BLaER1 treated with 17β-estradiol and CSF1 and Interleukin-3, amounts not matched to agents 10 nM and 100 nM (cell line): ENCODE data around the gene LTBR.
A peak's percentile ranks its signal among the peaks of the same experiment; 100 is the strongest.

ENCODE experiments used
- H3K27ac ChIP-seq, 11 experiments: shearing (Covaris generic); formaldehyde crosslinking; 2 replicates each; pipeline ENCODE4 v1.8.1; 2022
- H3K27me3 ChIP-seq, 11 experiments: shearing (Covaris generic); formaldehyde crosslinking; 2 replicates each; pipeline ENCODE4 v1.8.1; 2022
- H3K36me3 ChIP-seq, 11 experiments: shearing (Covaris generic); formaldehyde crosslinking; 2 replicates each; pipeline ENCODE4 v1.8.1; 2022
- H3K4me1 ChIP-seq, 10 experiments: shearing (Covaris generic); formaldehyde crosslinking; 2 replicates each; pipeline ENCODE4 v1.8.1; 2022
- H3K4me2 ChIP-seq, 11 experiments: shearing (Covaris generic); formaldehyde crosslinking; 2 replicates each; pipeline ENCODE4 v1.8.1; 2022
- H3K4me3 ChIP-seq, 10 experiments: shearing (Covaris generic); formaldehyde crosslinking; 2 replicates each; pipeline ENCODE4 v1.8.1; 2022
- H3K9ac ChIP-seq, 11 experiments: shearing (Covaris generic); formaldehyde crosslinking; 2 replicates each; pipeline ENCODE4 v1.8.1; 2022
- H3K9me3 ChIP-seq, 11 experiments: shearing (Covaris generic); formaldehyde crosslinking; replicated peaks in 1 of 11; 2 replicates each; pipeline ENCODE4 v1.8.1; 2022
- H4K20me1 ChIP-seq, 11 experiments: shearing (Covaris generic); formaldehyde crosslinking; 2 replicates each; pipeline ENCODE4 v1.8.1; 2022
- Cebpa-rat ChIP-seq, 11 experiments: shearing (Covaris generic); IDR thresholded peaks; 2 replicates each; pipeline ENCODE4 v1.8.1; 2022

The LTBR gene

DNA sequence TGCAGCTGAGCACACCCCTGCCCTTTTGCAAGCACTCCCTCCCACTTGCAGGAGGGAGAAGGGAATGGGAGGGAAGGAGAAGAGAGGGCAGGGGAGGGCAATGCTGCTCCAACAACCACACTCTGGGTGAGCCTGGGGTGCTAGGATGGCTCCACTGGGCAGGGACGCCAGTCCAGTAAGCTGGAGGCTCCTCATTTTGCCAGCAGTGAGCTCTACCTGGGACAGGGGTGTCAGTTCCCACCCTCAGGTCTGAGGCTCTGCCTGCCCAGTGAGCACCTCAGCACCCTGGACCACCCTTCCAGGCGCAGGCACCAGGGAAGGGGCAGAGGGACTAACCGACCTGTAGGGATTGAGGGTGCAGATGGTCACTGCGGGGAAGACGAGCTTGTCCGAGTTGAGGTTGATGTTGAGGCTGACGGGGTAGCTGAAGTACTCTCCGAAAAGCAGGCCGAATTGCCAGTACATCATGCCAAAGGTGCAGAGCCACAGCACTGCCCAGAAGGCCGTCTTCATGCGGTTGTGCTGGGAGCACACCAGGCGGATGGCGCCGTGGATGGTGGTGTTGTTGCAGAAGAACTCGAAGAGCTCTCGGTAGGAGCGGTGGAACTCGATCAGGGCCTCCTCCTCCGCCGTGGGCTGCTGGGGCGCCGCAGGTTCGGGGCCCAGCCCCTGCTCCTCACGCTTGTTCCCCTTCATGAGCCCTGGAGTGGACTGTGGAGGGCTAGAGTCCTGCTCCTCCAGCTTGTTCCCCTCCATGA, 9.8 kb upstream of the LTBR start:
- no peaks in the 10 kb centered on the region for H4K20me1 ChIP-seq
- H3K4me2 ChIP-seq: peak overlapping the region in 7 of 11 experiments; percentile 68 to 96 (median 84); a peak in 8 of 22 replicates
- H3K4me3 ChIP-seq: no peak overlapping the region
- H3K4me1 ChIP-seq: peaks cover 75 to 98% (median 80%) of the 10 kb centered on the region in 10 experiments
- no peak overlapping the region for H3K9ac ChIP-seq
- H3K9me3 ChIP-seq: no peaks in the 10 kb centered on the region
- H3K36me3 ChIP-seq: no peaks in the 10 kb centered on the region
- TF ChIP-seq Cebpa-rat (IDR thresholded peaks at IDR 0.05): no peak
- H3K27ac ChIP-seq: no peak overlapping the region
- H3K27me3 ChIP-seq: peaks cover 0 to 28% (median 23%) of the 10 kb centered on the region in 11 experiments; a peak in 14 of 22 replicates

DNA sequence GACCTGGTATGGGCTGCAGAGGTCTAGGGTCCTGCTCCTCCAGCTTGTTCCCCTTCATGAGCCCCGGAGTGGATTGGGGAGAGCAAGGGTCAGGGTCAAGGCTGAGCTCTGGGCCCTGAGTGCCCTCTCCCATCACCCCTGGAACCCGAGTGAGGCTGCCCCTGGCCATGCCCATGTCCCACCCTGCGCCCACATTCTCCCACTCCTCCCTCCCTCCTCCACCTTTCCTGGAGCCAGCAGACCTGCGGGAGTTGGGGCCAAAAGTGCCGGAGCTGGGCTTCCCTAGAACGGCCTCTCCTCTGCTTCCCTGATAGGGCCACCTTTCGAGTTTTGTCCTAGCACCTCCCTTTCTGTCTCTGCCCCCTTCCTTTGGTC, 9.2 kb upstream of the LTBR start:
- H3K36me3 ChIP-seq: no peaks in the 10 kb centered on the region
- peaks cover 74 to 99% (median 80%) of the 10 kb centered on the region in 10 experiments for H3K4me1 ChIP-seq
- H3K27ac ChIP-seq: 0 out of 22 replicates have a peak overlapping the region, but pooled peaks of 1 of the 11 experiments have one; percentile 17
- TF ChIP-seq Cebpa-rat (IDR thresholded peaks at IDR 0.05): no peak
- H3K4me2 ChIP-seq: peak overlapping the region in 3 of 11 experiments; percentile 78 to 88 (median 87); a peak in 2 of 22 replicates
- no peak overlapping the region for H3K4me3 ChIP-seq
- H3K27me3 ChIP-seq: peaks cover 0 to 28% (median 23%) of the 10 kb centered on the region in 11 experiments; a peak in 14 of 22 replicates
- no peaks in the 10 kb centered on the region for H4K20me1 ChIP-seq
- H3K9ac ChIP-seq: peak overlapping the region in 1 of 11 experiments; percentile 22; a peak in 2 of 22 replicates
- no peaks in the 10 kb centered on the region for H3K9me3 ChIP-seq

DNA sequence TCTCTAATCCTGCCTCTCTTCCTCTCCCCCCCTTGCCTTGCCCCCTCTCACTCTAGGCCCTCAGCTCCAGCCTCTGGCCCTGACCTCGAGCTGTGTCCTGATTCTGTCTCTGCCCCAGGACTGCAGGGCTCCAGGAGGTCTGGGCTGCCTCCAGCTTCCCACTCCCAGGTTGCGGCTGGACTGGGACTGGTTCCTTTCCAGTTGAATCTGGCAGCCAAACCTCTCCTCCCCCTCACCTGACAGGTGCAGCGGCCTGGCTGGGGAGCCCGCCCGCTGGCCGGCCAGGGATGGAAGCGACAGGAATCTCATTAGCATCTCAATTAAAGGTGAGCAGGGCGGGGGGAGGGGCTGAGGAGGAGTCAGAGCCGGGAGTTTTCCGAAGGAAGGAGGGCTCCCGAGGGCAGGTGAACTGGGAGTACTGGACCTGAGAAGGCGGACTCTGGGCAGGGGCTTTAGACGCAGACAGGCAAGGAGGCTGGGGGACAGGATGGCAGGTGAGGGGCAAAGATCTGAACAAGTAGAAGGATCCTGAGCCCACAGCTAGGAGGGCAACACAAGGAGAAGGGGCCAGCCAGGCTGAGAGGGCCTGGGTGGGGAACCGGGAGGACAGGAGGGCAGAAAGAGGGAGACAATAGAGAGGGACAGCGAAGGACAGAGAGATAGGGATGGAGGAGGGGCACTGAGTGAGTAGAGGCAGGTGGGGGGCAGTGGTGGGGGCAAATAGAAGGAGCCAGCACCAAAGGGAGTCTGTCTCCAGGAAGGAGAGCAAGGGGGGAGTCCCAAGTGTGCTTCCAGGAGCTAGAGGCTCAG, 8.5 kb upstream of the LTBR start, which contains the start of gene SCNN1A:
Gene SCNN1A (minus strand): TSS at position 295 of the 810 bp plus-strand sequence. CDS start 780 bp downstream, outside the sequence.
- no peak within 1 kb of the TSS for H3K4me3 ChIP-seq
- H3K27me3 ChIP-seq: peaks cover 0 to 28% (median 23%) of the 10 kb centered on the region in 11 experiments; a peak in 14 of 22 replicates
- H3K36me3 ChIP-seq: no peaks in the 10 kb centered on the region
- no peaks in the 10 kb centered on the region for H4K20me1 ChIP-seq
- H3K9me3 ChIP-seq: no peaks in the 10 kb centered on the region
- peak within 1 kb of the TSS; percentile 56 to 89 (median 66) for H3K4me2 ChIP-seq
- peak within 1 kb of the TSS in 8 of 11 experiments; percentile 9 to 37 (median 20); a peak in 10 of 22 replicates for H3K9ac ChIP-seq
- TF ChIP-seq Cebpa-rat (IDR thresholded peaks at IDR 0.05): no peak
- H3K27ac ChIP-seq: peak within 1 kb of the TSS in 4 of 11 experiments; percentile 0 to 37 (median 18); a peak in 5 of 22 replicates
- peaks cover 67 to 99% (median 77%) of the 10 kb centered on the region in 10 experiments for H3K4me1 ChIP-seq

DNA sequence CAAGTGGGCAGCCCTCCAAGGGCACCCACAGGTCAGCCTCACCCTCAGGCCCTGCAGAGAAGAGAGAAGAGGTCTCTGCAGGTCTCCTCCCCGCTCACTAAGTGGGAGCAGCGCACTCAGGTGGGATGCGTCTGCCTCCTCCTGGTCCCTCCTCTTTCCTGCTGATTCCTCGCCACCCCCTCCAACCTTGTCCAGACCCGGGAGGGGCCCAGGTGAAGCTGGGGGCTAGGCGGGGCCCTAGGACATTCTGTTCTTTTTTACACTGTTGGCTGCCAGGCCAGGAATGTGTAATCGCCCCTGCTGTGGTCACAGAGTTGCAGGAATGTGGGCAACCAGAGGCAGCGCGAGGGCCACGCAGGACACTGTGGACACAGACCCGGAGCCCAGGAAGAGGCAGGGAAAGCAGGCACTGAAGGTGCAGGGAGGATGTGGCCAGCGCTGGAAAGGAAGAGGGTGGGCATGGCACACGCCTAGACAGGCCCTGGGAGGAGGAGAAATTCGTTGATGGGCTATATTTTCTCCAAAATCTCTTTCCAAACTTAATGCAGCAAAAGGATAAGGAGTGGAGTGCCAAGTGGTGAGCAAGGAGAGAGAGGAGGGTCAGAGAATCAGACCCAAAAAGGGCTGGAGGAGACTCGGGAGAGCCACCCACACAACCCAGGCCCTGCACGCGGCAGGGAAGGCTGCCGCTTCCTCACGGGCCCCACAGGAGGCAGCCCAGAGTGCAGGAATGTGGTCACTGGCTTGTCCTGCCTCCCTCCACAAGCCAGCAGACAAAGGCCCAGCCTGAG, 7.7 kb upstream of the LTBR start:
- Histone ChIP-seq H3K36me3 (no peaks in the 10 kb centered on the region), H3K27ac (peak overlapping the region in 4 of 11 experiments; percentile 0 to 37 (median 18); a peak in 5 of 22 replicates), H3K9ac (peak overlapping the region in 9 of 11 experiments; percentile 9 to 37 (median 16); a peak in 10 of 22 replicates), H4K20me1 (no peaks in the 10 kb centered on the region), H3K4me3 (no peak overlapping the region; a peak in 1 of 20 replicates), H3K9me3 (no peaks in the 10 kb centered on the region), H3K27me3 (peaks cover 0 to 28% (median 24%) of the 10 kb centered on the region in 11 experiments; a peak in 14 of 22 replicates), H3K4me2 (peak overlapping the region; percentile 56 to 89 (median 66)), H3K4me1 (peaks cover 59 to 97% (median 73%) of the 10 kb centered on the region in 10 experiments)
- TF ChIP-seq Cebpa-rat (IDR thresholded peaks at IDR 0.05): no peak

DNA sequence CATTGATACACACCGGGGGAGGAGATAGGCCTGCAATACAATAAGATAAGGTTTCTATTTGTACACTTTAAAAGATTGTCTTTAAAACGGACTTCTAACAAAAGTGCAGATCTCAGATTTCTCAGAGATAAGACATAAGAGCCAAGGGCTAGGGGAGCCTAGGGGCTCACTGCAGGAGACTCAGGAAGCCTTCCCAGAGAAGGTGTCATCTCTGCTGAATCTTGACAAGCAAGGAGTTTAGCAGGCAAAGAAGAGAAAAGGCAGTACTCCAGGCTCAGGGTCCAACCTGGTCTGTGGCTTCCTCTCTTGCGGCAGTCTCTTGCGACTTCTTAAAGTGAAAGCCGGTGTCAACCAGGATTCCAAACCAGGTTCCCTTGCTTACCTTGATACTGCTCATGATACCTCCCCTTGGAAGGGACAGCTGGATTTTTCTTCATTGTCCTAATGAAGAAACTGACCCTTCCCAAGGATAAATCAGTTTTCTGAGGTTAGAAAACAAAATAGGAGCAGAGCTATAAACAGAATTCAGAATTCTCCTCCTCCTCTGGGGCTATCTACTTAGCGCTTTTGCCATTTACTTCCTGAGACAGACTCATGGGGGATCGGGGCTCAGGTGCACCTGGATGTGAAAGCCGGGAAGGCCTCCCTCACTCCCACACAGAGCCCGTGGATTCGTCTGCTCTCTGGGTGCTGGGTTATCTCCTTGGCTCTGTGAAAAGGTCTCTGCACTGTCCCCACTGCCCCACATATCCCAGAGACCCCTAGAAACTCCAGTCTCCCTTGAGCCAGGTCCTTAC, 6.9 kb upstream of the LTBR start:
- Histone ChIP-seq H4K20me1 (no peaks in the 10 kb centered on the region), H3K27me3 (peaks cover 0 to 33% (median 24%) of the 10 kb centered on the region in 11 experiments; a peak in 14 of 22 replicates), H3K4me3 (no peak overlapping the region; a peak in 1 of 20 replicates), H3K4me1 (peaks cover 53 to 95% (median 70%) of the 10 kb centered on the region in 10 experiments), H3K9ac (peak overlapping the region in 6 of 11 experiments; percentile 9 to 16 (median 11); a peak in 5 of 22 replicates), H3K9me3 (no peaks in the 10 kb centered on the region), H3K27ac (peak overlapping the region in 1 of 11 experiments; percentile 37; a peak in 4 of 22 replicates), H3K36me3 (no peaks in the 10 kb centered on the region), H3K4me2 (peak overlapping the region; percentile 56 to 89 (median 66))
- no peak for TF ChIP-seq Cebpa-rat (IDR thresholded peaks at IDR 0.05)

DNA sequence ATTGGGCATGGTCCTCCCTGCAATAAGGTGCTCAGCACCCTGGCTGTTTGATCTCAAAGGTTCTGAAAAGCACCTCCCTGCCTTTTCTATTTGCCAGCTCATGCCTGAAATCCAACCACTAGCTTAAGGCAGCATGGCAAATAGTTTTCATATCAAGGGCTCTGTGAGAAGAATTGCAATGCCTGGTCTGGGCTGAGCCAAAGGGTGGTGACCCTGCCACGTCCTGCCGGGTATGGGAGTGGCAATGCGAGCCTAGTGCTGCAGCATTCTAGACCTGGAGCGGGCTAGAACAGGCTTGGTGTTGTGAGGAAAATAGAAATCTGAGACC, 6.3 kb upstream of the LTBR start:
- H3K36me3 ChIP-seq: no peaks in the 10 kb centered on the region
- H3K9ac ChIP-seq: peak overlapping the region in 1 of 11 experiments; percentile 9; a peak in 1 of 22 replicates
- peaks cover 0 to 39% (median 29%) of the 10 kb centered on the region in 11 experiments; a peak in 16 of 22 replicates for H3K27me3 ChIP-seq
- H3K4me2 ChIP-seq: peak overlapping the region; percentile 56 to 89 (median 66); a peak in 20 of 22 replicates
- no peak for TF ChIP-seq Cebpa-rat (IDR thresholded peaks at IDR 0.05)
- H3K4me1 ChIP-seq: peaks cover 47 to 95% (median 68%) of the 10 kb centered on the region in 10 experiments
- H3K4me3 ChIP-seq: no peak overlapping the region
- 0 out of 22 replicates have a peak overlapping the region, but pooled peaks of 1 of the 11 experiments have one; percentile 37 for H3K27ac ChIP-seq
- no peaks in the 10 kb centered on the region for H4K20me1 ChIP-seq
- H3K9me3 ChIP-seq: no peaks in the 10 kb centered on the region

DNA sequence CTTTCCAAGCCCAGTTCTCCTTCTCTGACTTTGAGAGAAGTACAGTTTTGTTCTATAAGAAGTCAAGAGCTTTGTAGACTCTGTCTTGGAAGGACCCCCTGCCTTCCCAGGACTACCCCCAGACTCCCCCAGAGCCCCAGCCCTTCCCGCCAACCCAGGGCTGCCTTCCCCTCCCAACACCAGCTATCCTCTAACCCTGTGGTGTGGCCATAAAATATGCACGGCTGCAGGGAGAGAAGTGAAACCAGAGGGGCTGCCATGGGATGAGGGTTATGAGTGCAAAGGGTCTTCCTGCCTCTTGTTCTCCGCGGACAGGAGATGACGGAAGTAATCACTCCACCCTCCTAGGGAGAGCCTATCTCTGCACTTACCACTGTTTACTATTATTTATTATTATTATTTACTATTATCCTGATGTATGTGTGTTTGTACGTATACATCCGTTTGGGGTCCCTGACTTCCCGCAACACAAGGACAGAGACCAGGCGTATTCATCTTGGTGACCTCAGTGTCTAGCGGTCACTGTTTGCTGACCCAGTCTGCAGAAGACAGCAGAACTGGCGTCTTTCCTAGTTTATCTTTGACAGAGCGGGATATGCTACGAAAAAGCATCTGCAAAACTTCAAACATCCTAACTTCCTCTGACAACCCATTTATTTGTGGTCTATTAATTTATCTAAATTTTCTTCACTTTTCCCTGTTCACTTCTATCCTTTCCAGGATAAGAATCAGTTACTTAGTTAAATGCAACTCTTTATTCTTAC, 5.1 kb upstream of the LTBR start:
- no peaks in the 10 kb centered on the region for H3K9me3 ChIP-seq
- H3K27ac ChIP-seq: peak overlapping the region in 6 of 11 experiments; percentile 7 to 67 (median 40); a peak in 9 of 22 replicates
- H3K9ac ChIP-seq: peak overlapping the region in 4 of 11 experiments; percentile 24 to 49 (median 39); a peak in 5 of 22 replicates
- TF ChIP-seq Cebpa-rat (IDR thresholded peaks at IDR 0.05): no peak
- no peaks in the 10 kb centered on the region for H3K36me3 ChIP-seq
- H3K27me3 ChIP-seq: peaks cover 0 to 51% (median 41%) of the 10 kb centered on the region in 11 experiments; a peak in 17 of 22 replicates
- peak overlapping the region; percentile 27 to 89 (median 73); a peak in 21 of 22 replicates for H3K4me2 ChIP-seq
- H4K20me1 ChIP-seq: no peaks in the 10 kb centered on the region
- peaks cover 45 to 94% (median 69%) of the 10 kb centered on the region in 10 experiments for H3K4me1 ChIP-seq
- H3K4me3 ChIP-seq: 0 out of 20 replicates have a peak overlapping the region, but pooled peaks of 1 of the 10 experiments have one; percentile 2
